H9 (cell line): ENCODE results near the gene ASGR2. TPM values are rescaled to one million over a fixed set of nuclear protein-coding genes. Genes with fewer than 3 reads are reported as not detected.

Experiments
- DNase-seq: peaks from one replicate; pipeline ENCODE4 v3.0.0-alpha.2; 2017
- H2AFZ ChIP-seq: one replicate; pipeline ENCODE4 v1.6.1; 2013; ENCODE audit warnings: mild to moderate bottlenecking, low read length, control low read depth, moderate library complexity
- H2AK5ac ChIP-seq: 2 replicates; pipeline ENCODE4 v1.6.1; 2013; ENCODE audit warnings: low read length, control low read depth, mixed read lengths; ENCODE audit not compliant: insufficient read length
- H2BK120ac ChIP-seq: one replicate; pipeline ENCODE4 v1.6.1; 2013; ENCODE audit warnings: low read depth, mild to moderate bottlenecking, low read length, control low read depth, inconsistent platforms; ENCODE audit not compliant: poor library complexity, severe bottlenecking
- H2BK12ac ChIP-seq: 2 replicates; pipeline ENCODE4 v1.6.1; 2013; ENCODE audit warnings: low read length, control low read depth, mixed read lengths, low read depth; ENCODE audit not compliant: insufficient read length
- H2BK15ac ChIP-seq: 2 replicates; pipeline ENCODE4 v1.6.1; 2013; ENCODE audit warnings: low read depth, low read length, control low read depth
- H2BK20ac ChIP-seq: one replicate; pipeline ENCODE4 v1.6.1; 2013; ENCODE audit warnings: low read depth, mild to moderate bottlenecking, low read length, control low read depth, inconsistent platforms; ENCODE audit not compliant: poor library complexity, severe bottlenecking
- H2BK5ac ChIP-seq: 2 replicates; pipeline ENCODE4 v1.6.1; 2013; ENCODE audit warnings: low read length, control low read depth, mixed read lengths; ENCODE audit not compliant: insufficient read length
- H3K14ac ChIP-seq: 2 replicates; pipeline ENCODE4 v1.6.1; 2013; ENCODE audit warnings: low read length, control low read depth; ENCODE audit not compliant: insufficient read depth
- H3K18ac ChIP-seq: 2 replicates; pipeline ENCODE4 v1.6.1; 2013; ENCODE audit warnings: low read depth, mild to moderate bottlenecking, mixed read lengths, low read length, control low read depth; ENCODE audit not compliant: insufficient read length
- H3K23ac ChIP-seq: 2 replicates; pipeline ENCODE4 v1.6.1; 2013; ENCODE audit warnings: low read length, control low read depth, mixed read lengths, low read depth; ENCODE audit not compliant: insufficient read length
- H3K23me2 ChIP-seq: 2 replicates; pipeline ENCODE4 v1.6.1; 2013; ENCODE audit warnings: low read depth, mild to moderate bottlenecking, mixed read lengths, low read length, control low read depth; ENCODE audit not compliant: insufficient read length, poor library complexity, severe bottlenecking
- H3K27ac ChIP-seq: 2 replicates; pipeline ENCODE4 v1.5.1; 2013; ENCODE audit warnings: low read length, control low read depth, mixed read lengths, low read depth; ENCODE audit not compliant: insufficient read length
- H3K27me3 ChIP-seq: 2 replicates; pipeline ENCODE4 v1.6.1; 2013; ENCODE audit warnings: low read length, control low read depth, inconsistent platforms; ENCODE audit not compliant: insufficient read depth
- H3K4ac ChIP-seq: 2 replicates; pipeline ENCODE4 v1.6.1; 2013; ENCODE audit warnings: low read depth, mild to moderate bottlenecking, control low read depth, inconsistent platforms, low read length, moderate library complexity
- H3K4me1 ChIP-seq: 2 replicates; pipeline ENCODE4 v1.6.1; 2013; ENCODE audit warnings: low read length, control low read depth, inconsistent platforms; ENCODE audit not compliant: insufficient read depth
- H3K4me2 ChIP-seq: 2 replicates; pipeline ENCODE4 v1.6.1; 2013; ENCODE audit warnings: low read length, control low read depth, mixed read lengths; ENCODE audit not compliant: insufficient read length, insufficient read depth
- H3K56ac ChIP-seq: 2 replicates; pipeline ENCODE4 v1.6.1; 2013; ENCODE audit warnings: low read depth, mild to moderate bottlenecking, mixed read lengths, low read length, control low read depth; ENCODE audit not compliant: insufficient read length
- H3K79me1 ChIP-seq: 2 replicates; pipeline ENCODE4 v1.6.1; 2013; ENCODE audit warnings: low read depth, mild to moderate bottlenecking, moderate library complexity, low read length, control low read depth, inconsistent platforms; ENCODE audit not compliant: insufficient read depth, poor library complexity, severe bottlenecking
- H3K79me2 ChIP-seq: 2 replicates; pipeline ENCODE4 v1.6.1; 2013; ENCODE audit warnings: low read length, control low read depth, inconsistent platforms; ENCODE audit not compliant: insufficient read depth
- H3K9ac ChIP-seq: 2 replicates; pipeline ENCODE4 v1.6.1; 2013; ENCODE audit warnings: low read length, control low read depth, mixed read lengths; ENCODE audit not compliant: insufficient read length; ENCODE audit errors: extremely low read depth
- H3K9me3 ChIP-seq: one replicate; pipeline ENCODE4 v1.6.1; 2013; ENCODE audit warnings: low read depth, low read length, inconsistent platforms; ENCODE audit not compliant: control insufficient read depth
- H3T11ph ChIP-seq: one replicate; pipeline ENCODE4 v1.6.1; 2013; ENCODE audit warnings: mild to moderate bottlenecking, low read length, control low read depth, inconsistent platforms
- H4K20me1 ChIP-seq: one replicate; pipeline ENCODE4 v1.6.1; 2013; ENCODE audit not compliant: control insufficient read depth, insufficient read length, insufficient read depth
- H4K5ac ChIP-seq: 2 replicates; pipeline ENCODE4 v1.6.1; 2013; ENCODE audit warnings: low read depth, mild to moderate bottlenecking, mixed read lengths, low read length, control low read depth; ENCODE audit not compliant: insufficient read length
- H4K8ac ChIP-seq: replicated peaks from 2 replicates; pipeline ENCODE4 v1.6.1; 2013; ENCODE audit warnings: low read length, control low read depth, mixed read lengths, low read depth; ENCODE audit not compliant: insufficient read length
- H4K91ac ChIP-seq: 2 replicates; pipeline ENCODE4 v1.6.1; 2013; ENCODE audit warnings: low read depth, mild to moderate bottlenecking, moderate library complexity, mixed read lengths, low read length, control low read depth; ENCODE audit not compliant: insufficient read length
- H3K27ac Mint-ChIP-seq, 3 experiments: 2 replicates in 2 of 3; 3 replicates in 1 of 3; pipeline ENCODE4 v1.8.0; 2020 to 2021; ENCODE audit warnings: mixed read lengths in 3 of 3, mild to moderate bottlenecking in 1 of 3, moderate library complexity in 1 of 3
- H3K27me3 Mint-ChIP-seq: 2 replicates; pipeline ENCODE4 v1.8.0; 2021; ENCODE audit warnings: low read depth, mild to moderate bottlenecking, moderate library complexity, mixed read lengths
- H3K36me3 Mint-ChIP-seq, 3 experiments: 2 replicates in 2 of 3; 3 replicates in 1 of 3; pipeline ENCODE4 v1.8.0; 2020 to 2021; ENCODE audit warnings: low read depth in 3 of 3, mixed read lengths in 3 of 3; ENCODE audit not compliant: insufficient read depth in 1 of 3
- H3K4me1 Mint-ChIP-seq, 2 experiments: 2 replicates each; pipeline ENCODE4 v1.8.0; 2020; ENCODE audit warnings: mixed read lengths in 2 of 2
- H3K4me3 Mint-ChIP-seq, 2 experiments: 2 replicates in 1 of 2; 3 replicates in 1 of 2; pipeline ENCODE4 v1.8.0; 2020 to 2021; ENCODE audit warnings: mild to moderate bottlenecking in 2 of 2, mixed read lengths in 2 of 2, moderate library complexity in 1 of 2
- H3K9me3 Mint-ChIP-seq, 2 experiments: 2 replicates in 1 of 2; 3 replicates in 1 of 2; pipeline ENCODE4 v1.8.0; 2020; ENCODE audit warnings: mild to moderate bottlenecking in 2 of 2, mixed read lengths in 2 of 2, moderate library complexity in 1 of 2
- CTCF ChIP-seq: fragments of 200-600 bp; sonication (generic); conservative IDR thresholded peaks from 3 replicates; pipeline ENCODE4 v1.8.0; 2021; ENCODE audit warnings: antibody characterized with exemption, mild to moderate bottlenecking
- WGBS: extraction: QIAGEN DNeasy Blood & Tissue Kit; methylation state at CpG from one replicate; pipeline ENCODE4 v1.1.7; 2013; ENCODE audit warnings: missing lambda C conversion rate, low lambda C conversion rate, mixed read lengths; ENCODE audit not compliant: insufficient read length; ENCODE audit errors: extremely low coverage; 5-methylcytosine and 5-hydroxymethylcytosine counted together
- total RNA-seq: library from RNA; stranded (reverse); gene quantifications from 2 replicates; pipeline ENCODE4 v1.2.1, GENCODE V29; 2021

Gene ASGR2
- total RNA-seq, 1 experiment from 2014 or later = not detected

DNA sequence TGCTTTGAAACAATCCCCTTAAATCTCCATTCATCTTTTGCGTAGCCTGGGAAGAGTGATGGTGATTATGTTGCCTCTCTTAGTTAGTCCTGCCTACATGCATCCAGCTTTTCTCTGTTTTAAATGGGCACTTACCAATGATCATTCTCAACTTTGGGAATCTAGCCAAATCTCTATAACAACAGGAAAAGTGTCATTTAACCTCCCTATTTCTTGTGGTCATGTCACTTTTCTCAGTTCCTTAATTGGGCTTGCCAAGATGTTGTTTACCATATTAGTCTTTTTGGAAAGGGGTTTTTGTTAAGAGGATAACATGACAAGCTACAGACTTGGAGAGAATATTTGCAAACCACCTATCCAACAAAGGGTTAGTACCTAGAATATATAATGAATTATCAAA lies 19.0 kb downstream of the ASGR2 start:
- no peak overlapping the region for H3T11ph ChIP-seq
- no peak overlapping the region for H2BK12ac ChIP-seq
- H3K9ac ChIP-seq = no peak overlapping the region
- H4K5ac ChIP-seq = no peak overlapping the region
- H3K4me1 Mint-ChIP-seq = peaks cover 6 to 9% of the 10 kb centered on the region in 2 experiments
- no peak overlapping the region for H3K4ac ChIP-seq
- no peak overlapping the region for H3K4me2 ChIP-seq
- H4K91ac ChIP-seq = no peak overlapping the region
- no peaks in the 10 kb centered on the region for H3K79me1 ChIP-seq
- no peak overlapping the region for H2AFZ ChIP-seq
- no peak for TF ChIP-seq CTCF
- H3K23ac ChIP-seq = no peak overlapping the region
- H3K56ac ChIP-seq = no peak overlapping the region
- no peak overlapping the region for H3K14ac ChIP-seq
- peaks cover 11% of the 10 kb centered on the region for H3K27me3 Mint-ChIP-seq
- H2BK20ac ChIP-seq = no peak overlapping the region
- no peak overlapping the region for H4K8ac ChIP-seq
- H2BK5ac ChIP-seq = no peak overlapping the region
- no peak overlapping the region for H3K4me3 Mint-ChIP-seq
- no peaks in the 10 kb centered on the region for H3K79me2 ChIP-seq
- H3K4me1 ChIP-seq = no peaks in the 10 kb centered on the region; the same call in 1 of the 2 replicates
- H3K18ac ChIP-seq = no peak overlapping the region
- H3K9me3 ChIP-seq = no peaks in the 10 kb centered on the region
- no peak overlapping the region for H2BK15ac ChIP-seq
- no peaks in the 10 kb centered on the region for H3K36me3 Mint-ChIP-seq
- no peaks in the 10 kb centered on the region for H3K27me3 ChIP-seq
- no peak overlapping the region for H3K27ac ChIP-seq
- H4K20me1 ChIP-seq = no peaks in the 10 kb centered on the region
- DNase-seq = no peak
- no peak overlapping the region for H2AK5ac ChIP-seq
- no peak overlapping the region for H3K27ac Mint-ChIP-seq
- no peaks in the 10 kb centered on the region; a peak in 1 of 5 replicates for H3K9me3 Mint-ChIP-seq
- no CpG with 5 or more reads among the region's 1 CpG for WGBS
- no peaks in the 10 kb centered on the region for H3K23me2 ChIP-seq
- no peak overlapping the region for H2BK120ac ChIP-seq
